Neural cell (in vitro differentiated cells): Measurements from ENCODE around the gene PAPOLA. TPM values are rescaled to one million over a fixed set of nuclear protein-coding genes. Genes with fewer than 3 reads are reported as not detected.

ENCODE experiments used
- H2AFZ ChIP-seq: fragments of 200-600, 300-800 bp; sonication (generic), shearing (Covaris generic); 2 replicates; pipeline ENCODE4 v1.6.0; 2014; ENCODE audit warnings: low read depth, mild to moderate bottlenecking, antibody characterized with exemption, low read length, moderate library complexity
- H3F3A ChIP-seq: fragments of 200-600 bp; shearing (Covaris generic); 2 replicates; pipeline ENCODE4 v1.6.1; 2016; ENCODE audit warnings: mild to moderate bottlenecking, moderate library complexity, mixed read lengths, antibody characterized with exemption, low read length; ENCODE audit not compliant: insufficient read depth, poor library complexity, severe bottlenecking
- H3K27ac ChIP-seq: fragments of 200-600, 300-800 bp; sonication (generic), shearing (Covaris generic); 2 replicates; pipeline ENCODE4 v1.5.1; 2014; ENCODE audit warnings: mild to moderate bottlenecking, low read length, moderate library complexity
- H3K27me3 ChIP-seq: fragments of 300-800, 200-600 bp; sonication (generic), shearing (Covaris generic); 2 replicates; pipeline ENCODE4 v1.6.0; 2014; ENCODE audit warnings: mild to moderate bottlenecking, low read depth, low read length, moderate library complexity; ENCODE audit not compliant: insufficient read depth
- H3K36me3 ChIP-seq: fragments of 300-800, 200-600 bp; sonication (generic), shearing (Covaris generic); 2 replicates; pipeline ENCODE4 v1.5.1; 2014; ENCODE audit warnings: mild to moderate bottlenecking, antibody characterized with exemption, low read length, moderate library complexity; ENCODE audit not compliant: insufficient read depth
- H3K4me2 ChIP-seq: fragments of 300-800, 200-600 bp; sonication (generic), shearing (Covaris generic); 2 replicates; pipeline ENCODE4 v1.6.0; 2014; ENCODE audit warnings: mild to moderate bottlenecking, low read length
- H3K4me3 ChIP-seq: fragments of 300-800, 200-600 bp; sonication (generic), shearing (Covaris generic); 2 replicates; pipeline ENCODE4 v1.5.1; 2014; ENCODE audit warnings: mild to moderate bottlenecking, low read length, moderate library complexity
- H3K79me2 ChIP-seq: fragments of 200-600 bp; shearing (Covaris generic); replicated peaks from 2 replicates; pipeline ENCODE4 v1.6.0; 2014; ENCODE audit warnings: mild to moderate bottlenecking, low read length, moderate library complexity; ENCODE audit not compliant: insufficient read depth
- H3K9ac ChIP-seq: fragments of 300-800, 200-600 bp; sonication (generic), shearing (Covaris generic); 2 replicates; pipeline ENCODE4 v1.6.1; 2016; ENCODE audit warnings: mild to moderate bottlenecking, low read length, mixed read lengths
- H3K9me2 ChIP-seq: fragments of 200-600 bp; shearing (Covaris generic); 2 replicates; pipeline ENCODE4 v1.6.1; 2016; ENCODE audit warnings: mild to moderate bottlenecking, low read length, mixed read lengths; ENCODE audit not compliant: insufficient read depth
- H3K9me3 ChIP-seq: fragments of 200-600, 300-800 bp; sonication (generic), shearing (Covaris generic); 2 replicates; pipeline ENCODE4 v1.6.1; 2016; ENCODE audit warnings: mild to moderate bottlenecking, mixed run types, low read length, moderate library complexity, mixed read lengths
- H4K20me1 ChIP-seq: fragments of 200-600 bp; shearing (Covaris generic); 2 replicates; pipeline ENCODE4 v1.6.1; 2016; ENCODE audit warnings: mild to moderate bottlenecking, mixed run types; ENCODE audit not compliant: insufficient read depth
- EP300 ChIP-seq: fragments of 450-650 bp; conservative IDR thresholded peaks from 2 replicates; pipeline ENCODE4 v1.6.1; 2014; ENCODE audit warnings: antibody characterized with exemption, mild to moderate bottlenecking, moderate library complexity; ENCODE audit not compliant: poor library complexity, severe bottlenecking
- EZH2 ChIP-seq: fragments of 200-600, 300-800 bp; shearing (Covaris generic), sonication (generic); IDR thresholded peaks from 2 replicates; pipeline ENCODE4 v1.6.1; 2014; ENCODE audit warnings: antibody characterized with exemption, low read length, borderline replicate concordance, mild to moderate bottlenecking; ENCODE audit not compliant: insufficient read depth, poor library complexity, severe bottlenecking
- MXI1 ChIP-seq: fragments of 450-650 bp; conservative IDR thresholded peaks from 2 replicates; pipeline ENCODE4 v1.6.1; 2014; ENCODE audit warnings: antibody characterized with exemption, mild to moderate bottlenecking; ENCODE audit not compliant: poor library complexity, severe bottlenecking
- POLR2AphosphoS5 ChIP-seq: IDR thresholded peaks from 2 replicates; pipeline ENCODE4 v1.6.1; 2012
- RAD21 ChIP-seq: fragments of 450-650 bp; conservative IDR thresholded peaks from 2 replicates; pipeline ENCODE4 v1.6.1; 2014; ENCODE audit warnings: antibody characterized with exemption, mild to moderate bottlenecking, moderate library complexity
- SMC3 ChIP-seq: fragments of 450-650 bp; conservative IDR thresholded peaks from 2 replicates; pipeline ENCODE4 v1.6.1; 2014; ENCODE audit warnings: antibody characterized with exemption, mild to moderate bottlenecking, moderate library complexity; ENCODE audit not compliant: poor library complexity
- TAF1 ChIP-seq: IDR thresholded peaks from 2 replicates; pipeline ENCODE4 v1.6.1; 2012; ENCODE audit warnings: low read depth
- polyA plus RNA-seq: library from polyadenylated mRNA; depleted of rRNA; stranded (reverse); fragments of >200 nt; gene quantifications from 2 replicates; pipeline ENCODE4 v1.2.3, GENCODE V29; 2014
- TF ChIP-seq, protein P1 (sequence below): IDR thresholded peaks from 2 replicates; pipeline ENCODE4 v1.6.1; 2012; ENCODE audit warnings: borderline replicate concordance
- TF ChIP-seq, protein P2 (sequence below): fragments of 450-650 bp; IDR thresholded peaks from 2 replicates; pipeline ENCODE4 v1.5.1; 2014; ENCODE audit warnings: antibody characterized with exemption, mild to moderate bottlenecking, moderate library complexity; ENCODE audit not compliant: poor library complexity, severe bottlenecking

PAPOLA gene
- polyA plus RNA-seq, 1 donor from 2014 or later: 150 TPM

DNA sequence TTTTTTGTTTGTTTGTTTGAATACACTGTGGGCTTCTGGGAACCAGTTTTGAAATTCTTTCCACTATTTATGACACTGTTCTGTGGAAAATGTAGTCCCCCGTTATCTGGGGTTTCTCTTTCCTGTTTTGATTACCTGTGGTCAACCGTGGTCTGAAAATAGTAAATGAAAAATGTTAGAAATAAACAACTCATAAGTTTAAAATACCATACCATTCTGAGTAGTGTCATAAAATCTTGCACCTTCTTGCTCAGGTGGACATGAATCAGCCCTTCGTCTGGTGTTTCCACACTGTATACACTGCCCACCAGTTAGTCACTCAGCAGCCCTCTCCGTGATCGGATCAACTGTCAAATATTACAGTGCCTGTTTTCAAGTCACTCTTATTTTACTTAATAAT is 5.1 kb upstream of the PAPOLA start:
- Histone ChIP-seq H3F3A (no peaks in the 10 kb centered on the region), H3K36me3 (no peaks in the 10 kb centered on the region), H3K4me3 (no peak overlapping the region), H3K4me2 (no peak overlapping the region), H3K27ac (no peak overlapping the region), H3K9me2 (no peaks in the 10 kb centered on the region), H2AFZ (no peak overlapping the region), H3K79me2 (no peaks in the 10 kb centered on the region), H4K20me1 (no peaks in the 10 kb centered on the region), H3K27me3 (no peaks in the 10 kb centered on the region), H3K9me3 (no peaks in the 10 kb centered on the region), H3K9ac (no peak overlapping the region)
- TF ChIP-seq, protein P1, sequence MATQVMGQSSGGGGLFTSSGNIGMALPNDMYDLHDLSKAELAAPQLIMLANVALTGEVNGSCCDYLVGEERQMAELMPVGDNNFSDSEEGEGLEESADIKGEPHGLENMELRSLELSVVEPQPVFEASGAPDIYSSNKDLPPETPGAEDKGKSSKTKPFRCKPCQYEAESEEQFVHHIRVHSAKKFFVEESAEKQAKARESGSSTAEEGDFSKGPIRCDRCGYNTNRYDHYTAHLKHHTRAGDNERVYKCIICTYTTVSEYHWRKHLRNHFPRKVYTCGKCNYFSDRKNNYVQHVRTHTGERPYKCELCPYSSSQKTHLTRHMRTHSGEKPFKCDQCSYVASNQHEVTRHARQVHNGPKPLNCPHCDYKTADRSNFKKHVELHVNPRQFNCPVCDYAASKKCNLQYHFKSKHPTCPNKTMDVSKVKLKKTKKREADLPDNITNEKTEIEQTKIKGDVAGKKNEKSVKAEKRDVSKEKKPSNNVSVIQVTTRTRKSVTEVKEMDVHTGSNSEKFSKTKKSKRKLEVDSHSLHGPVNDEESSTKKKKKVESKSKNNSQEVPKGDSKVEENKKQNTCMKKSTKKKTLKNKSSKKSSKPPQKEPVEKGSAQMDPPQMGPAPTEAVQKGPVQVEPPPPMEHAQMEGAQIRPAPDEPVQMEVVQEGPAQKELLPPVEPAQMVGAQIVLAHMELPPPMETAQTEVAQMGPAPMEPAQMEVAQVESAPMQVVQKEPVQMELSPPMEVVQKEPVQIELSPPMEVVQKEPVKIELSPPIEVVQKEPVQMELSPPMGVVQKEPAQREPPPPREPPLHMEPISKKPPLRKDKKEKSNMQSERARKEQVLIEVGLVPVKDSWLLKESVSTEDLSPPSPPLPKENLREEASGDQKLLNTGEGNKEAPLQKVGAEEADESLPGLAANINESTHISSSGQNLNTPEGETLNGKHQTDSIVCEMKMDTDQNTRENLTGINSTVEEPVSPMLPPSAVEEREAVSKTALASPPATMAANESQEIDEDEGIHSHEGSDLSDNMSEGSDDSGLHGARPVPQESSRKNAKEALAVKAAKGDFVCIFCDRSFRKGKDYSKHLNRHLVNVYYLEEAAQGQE: no peak
- TF ChIP-seq RAD21: no peak
- no peak for TF ChIP-seq TAF1
- no peak for TF ChIP-seq POLR2AphosphoS5
- TF ChIP-seq, protein P2, sequence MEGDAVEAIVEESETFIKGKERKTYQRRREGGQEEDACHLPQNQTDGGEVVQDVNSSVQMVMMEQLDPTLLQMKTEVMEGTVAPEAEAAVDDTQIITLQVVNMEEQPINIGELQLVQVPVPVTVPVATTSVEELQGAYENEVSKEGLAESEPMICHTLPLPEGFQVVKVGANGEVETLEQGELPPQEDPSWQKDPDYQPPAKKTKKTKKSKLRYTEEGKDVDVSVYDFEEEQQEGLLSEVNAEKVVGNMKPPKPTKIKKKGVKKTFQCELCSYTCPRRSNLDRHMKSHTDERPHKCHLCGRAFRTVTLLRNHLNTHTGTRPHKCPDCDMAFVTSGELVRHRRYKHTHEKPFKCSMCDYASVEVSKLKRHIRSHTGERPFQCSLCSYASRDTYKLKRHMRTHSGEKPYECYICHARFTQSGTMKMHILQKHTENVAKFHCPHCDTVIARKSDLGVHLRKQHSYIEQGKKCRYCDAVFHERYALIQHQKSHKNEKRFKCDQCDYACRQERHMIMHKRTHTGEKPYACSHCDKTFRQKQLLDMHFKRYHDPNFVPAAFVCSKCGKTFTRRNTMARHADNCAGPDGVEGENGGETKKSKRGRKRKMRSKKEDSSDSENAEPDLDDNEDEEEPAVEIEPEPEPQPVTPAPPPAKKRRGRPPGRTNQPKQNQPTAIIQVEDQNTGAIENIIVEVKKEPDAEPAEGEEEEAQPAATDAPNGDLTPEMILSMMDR: no peak
- no peak for TF ChIP-seq MXI1

DNA sequence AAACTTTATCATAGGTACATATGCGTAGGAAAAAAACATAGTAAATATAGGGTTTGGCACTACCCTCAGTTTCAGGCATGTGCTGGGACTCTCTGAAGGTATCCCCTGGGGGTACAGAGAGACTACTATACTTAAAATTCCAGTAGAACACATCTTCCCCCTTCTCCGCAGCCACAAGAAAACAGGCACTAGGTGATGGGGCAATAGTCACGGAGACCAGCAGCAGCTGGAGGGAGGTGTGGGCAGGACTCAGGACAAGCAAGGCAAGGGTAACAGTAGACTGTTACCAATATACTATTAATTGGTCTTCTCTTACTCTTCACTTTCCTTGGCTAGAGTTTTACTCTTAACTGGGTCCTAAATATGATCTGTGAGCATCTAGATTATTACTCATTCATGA is 4.6 kb upstream of the PAPOLA start:
- Histone ChIP-seq H3K9ac (no peak overlapping the region), H3K79me2 (peaks cover 1% of the 10 kb centered on the region), H3K4me3 (no peak overlapping the region), H3K9me3 (no peaks in the 10 kb centered on the region), H3K27me3 (no peaks in the 10 kb centered on the region), H2AFZ (no peak overlapping the region), H3K4me2 (no peak overlapping the region), H3F3A (no peaks in the 10 kb centered on the region), H3K27ac (no peak overlapping the region), H4K20me1 (no peaks in the 10 kb centered on the region), H3K36me3 (no peaks in the 10 kb centered on the region), H3K9me2 (no peaks in the 10 kb centered on the region)
- TF ChIP-seq MXI1 (no peak), EZH2 (no peak), RAD21 (no peak), SMC3 (no peak), POLR2AphosphoS5 (no peak), TAF1 (no peak), EP300 (no peak)
- TF ChIP-seq, protein P2: no peak
- TF ChIP-seq, protein P1: no peak
